ENCODE data around the gene RASA3. TPM values are rescaled to one million over a fixed set of nuclear protein-coding genes. Genes with fewer than 3 reads are reported as not detected.
A peak's percentile ranks its signal among the peaks of the same experiment; 100 is the strongest.
"Not testable (repeated sequence)": the region's sequence is repeated elsewhere in the genome, so short reads cannot be mapped to it uniquely, and the experiment has no call there.

RASA3 gene
- total RNA-seq, 2 experiments from 2014 or later = 36.9 to 39.3 TPM

GRCh38 chr13:114164681-114165429 lies 32.4 kb upstream of the RASA3 start:
- H3K4me1 Mint-ChIP-seq (ENCODE audit: low read depth) = peaks cover 32% of the 10 kb centered on the region
- H3K4me3 Mint-ChIP-seq = no peak overlapping the region
- peaks cover 20% of the 10 kb centered on the region for H3K27me3 Mint-ChIP-seq (ENCODE audit: low read depth)
- ATAC-seq = no peak
- DNase-seq = no peak
- H3K9me3 Mint-ChIP-seq (ENCODE audit: insufficient read depth) = no peaks in the 10 kb centered on the region
- H3K27ac Mint-ChIP-seq = no peak overlapping the region
- CTCF ChIA-PET = interaction anchor here (1.5 kb wide), 1 partner anchor 61 kb away, joined by 3 read pairs; no protein-coding TSS in a partner anchor
- POLR2A ChIA-PET = no interaction called here
- H3K36me3 Mint-ChIP-seq (ENCODE audit: low read depth) = no peaks in the 10 kb centered on the region

- Mint-ChIP-seq H3K9me3 (ENCODE audit: insufficient read depth) (no peaks in the 10 kb centered on the region), H3K36me3 (ENCODE audit: low read depth) (no peaks in the 10 kb centered on the region), H3K27ac (no peak overlapping the region), H3K27me3 (ENCODE audit: low read depth) (peaks cover 24% of the 10 kb centered on the region), H3K4me3 (no peak overlapping the region), H3K4me1 (ENCODE audit: low read depth) (peaks cover 37% of the 10 kb centered on the region)
- DNase-seq = no peak
- CTCF ChIA-PET = no interaction called here
- ATAC-seq = no peak
- POLR2A ChIA-PET = no interaction called here
Observed at GRCh38 chr13:114164053-114164452, 31.6 kb upstream of the RASA3 start.

GRCh38 chr13:114162533-114162922 lies 30.1 kb upstream of the RASA3 start:
- no peak for ATAC-seq
- H3K9me3 Mint-ChIP-seq (ENCODE audit: insufficient read depth) = no peaks in the 10 kb centered on the region
- peaks cover 44% of the 10 kb centered on the region for H3K4me1 Mint-ChIP-seq (ENCODE audit: low read depth)
- H3K36me3 Mint-ChIP-seq (ENCODE audit: low read depth) = no peaks in the 10 kb centered on the region
- H3K27ac Mint-ChIP-seq = peak overlapping the region; percentile 23
- ChIA-PET POLR2A (interaction anchor here (1.8 kb wide), 1 partner anchor 33 kb away, joined by 8 read pairs; no protein-coding TSS in a partner anchor), CTCF (interaction anchor here (0.8 to 1.3 kb wide), 3 partner anchors 11 to 20 kb away, joined by 3 to 4 read pairs (median 3); no protein-coding TSS in a partner anchor)
- H3K4me3 Mint-ChIP-seq = no peak overlapping the region
- DNase-seq = no peak
- H3K27me3 Mint-ChIP-seq (ENCODE audit: low read depth) = peaks cover 30% of the 10 kb centered on the region

GRCh38 chr13:114161644-114162532 lies 29.5 kb upstream of the RASA3 start:
- no peak for DNase-seq
- H3K4me3 Mint-ChIP-seq = peak overlapping the region; percentile 51
- peaks cover 45% of the 10 kb centered on the region for H3K4me1 Mint-ChIP-seq (ENCODE audit: low read depth)
- H3K9me3 Mint-ChIP-seq (ENCODE audit: insufficient read depth) = no peaks in the 10 kb centered on the region
- peak; percentile 75 for ATAC-seq
- POLR2A ChIA-PET = interaction anchor here (0.9 to 1.8 kb wide), 2 partner anchors 31 to 33 kb away, joined by 3 to 8 read pairs; no protein-coding TSS in a partner anchor
- H3K27me3 Mint-ChIP-seq (ENCODE audit: low read depth) = peaks cover 27% of the 10 kb centered on the region
- peak overlapping the region; percentile 73 for H3K27ac Mint-ChIP-seq
- no peaks in the 10 kb centered on the region for H3K36me3 Mint-ChIP-seq (ENCODE audit: low read depth)
- CTCF ChIA-PET = interaction anchor here (0.8 to 1.3 kb wide), 3 partner anchors 12 to 19 kb away, joined by 3 to 4 read pairs (median 3); no protein-coding TSS in a partner anchor

GRCh38 chr13:114161028-114161556 lies 28.7 kb upstream of the RASA3 start:
- ATAC-seq = no peak
- Mint-ChIP-seq H3K36me3 (ENCODE audit: low read depth) (no peaks in the 10 kb centered on the region), H3K4me1 (ENCODE audit: low read depth) (peaks cover 50% of the 10 kb centered on the region), H3K27ac (no peak overlapping the region), H3K4me3 (no peak overlapping the region), H3K27me3 (ENCODE audit: low read depth) (peaks cover 27% of the 10 kb centered on the region), H3K9me3 (ENCODE audit: insufficient read depth) (no peaks in the 10 kb centered on the region)
- ChIA-PET CTCF (no interaction called here), POLR2A (interaction anchor here (1.8 kb wide), 1 partner anchor 32 kb away, joined by 8 read pairs; no protein-coding TSS in a partner anchor)
- DNase-seq = no peak

GRCh38 chr13:114158869-114159666 lies 26.6 kb upstream of the RASA3 start:
- ATAC-seq; H3K36me3 Mint-ChIP-seq (ENCODE audit: low read depth); DNase-seq; H3K27ac Mint-ChIP-seq; H3K4me3 Mint-ChIP-seq; POLR2A ChIA-PET; H3K9me3 Mint-ChIP-seq (ENCODE audit: insufficient read depth): not testable (repeated sequence)
- Mint-ChIP-seq H3K27me3 (ENCODE audit: low read depth) (peaks cover 26% of the 10 kb centered on the region), H3K4me1 (ENCODE audit: low read depth) (peaks cover 54% of the 10 kb centered on the region)
- CTCF ChIA-PET = interaction anchor here (1.9 kb wide), 1 partner anchor 15 kb away, joined by 4 read pairs; no protein-coding TSS in a partner anchor

GRCh38 chr13:114157869-114158495 lies 25.6 kb upstream of the RASA3 start:
- no peaks in the 10 kb centered on the region for H3K36me3 Mint-ChIP-seq (ENCODE audit: low read depth)
- CTCF ChIA-PET = interaction anchor here (1.4 to 1.9 kb wide), 2 partner anchors 9 to 16 kb away, joined by 3 to 4 read pairs; no protein-coding TSS in a partner anchor
- no peak overlapping the region for H3K27ac Mint-ChIP-seq
- H3K4me3 Mint-ChIP-seq = no peak overlapping the region
- DNase-seq (no peak), ATAC-seq (no peak)
- no peaks in the 10 kb centered on the region for H3K9me3 Mint-ChIP-seq (ENCODE audit: insufficient read depth)
- peaks cover 64% of the 10 kb centered on the region for H3K4me1 Mint-ChIP-seq (ENCODE audit: low read depth)
- peaks cover 34% of the 10 kb centered on the region for H3K27me3 Mint-ChIP-seq (ENCODE audit: low read depth)
- POLR2A ChIA-PET = no interaction called here

- H3K9me3 Mint-ChIP-seq (ENCODE audit: insufficient read depth) = no peaks in the 10 kb centered on the region
- DNase-seq = no peak
- POLR2A ChIA-PET = no interaction called here
- ATAC-seq = peak; percentile 45
- no peaks in the 10 kb centered on the region for H3K36me3 Mint-ChIP-seq (ENCODE audit: low read depth)
- H3K4me1 Mint-ChIP-seq (ENCODE audit: low read depth) = peaks cover 62% of the 10 kb centered on the region
- H3K4me3 Mint-ChIP-seq = peak overlapping the region; percentile 33
- H3K27ac Mint-ChIP-seq = peak overlapping the region; percentile 80
- peaks cover 44% of the 10 kb centered on the region for H3K27me3 Mint-ChIP-seq (ENCODE audit: low read depth)
- CTCF ChIA-PET = no interaction called here
Observed at GRCh38 chr13:114155926-114156883, 23.8 kb upstream of the RASA3 start.

GRCh38 chr13:114155320-114155719 lies 22.9 kb upstream of the RASA3 start:
- Mint-ChIP-seq H3K27ac (no peak overlapping the region), H3K36me3 (ENCODE audit: low read depth) (no peaks in the 10 kb centered on the region), H3K4me1 (ENCODE audit: low read depth) (peaks cover 66% of the 10 kb centered on the region), H3K9me3 (ENCODE audit: insufficient read depth) (no peaks in the 10 kb centered on the region), H3K27me3 (ENCODE audit: low read depth) (peaks cover 43% of the 10 kb centered on the region), H3K4me3 (no peak overlapping the region)
- DNase-seq (no peak), ATAC-seq (no peak)
- POLR2A ChIA-PET = interaction anchor here (1.0 kb wide), 1 partner anchor 12 kb away, joined by 3 read pairs; no protein-coding TSS in a partner anchor
- CTCF ChIA-PET = no interaction called here

- Mint-ChIP-seq H3K4me1 (ENCODE audit: low read depth) (peaks cover 66% of the 10 kb centered on the region), H3K9me3 (ENCODE audit: insufficient read depth) (no peaks in the 10 kb centered on the region), H3K36me3 (ENCODE audit: low read depth) (no peaks in the 10 kb centered on the region), H3K27me3 (ENCODE audit: low read depth) (peaks cover 40% of the 10 kb centered on the region), H3K4me3 (peak overlapping the region; percentile 40), H3K27ac (peak overlapping the region; percentile 70)
- ChIA-PET POLR2A (interaction anchor here (1.0 kb wide), 1 partner anchor 12 kb away, joined by 3 read pairs; no protein-coding TSS in a partner anchor), CTCF (no interaction called here)
- DNase-seq (no peak), ATAC-seq (peak; percentile 69)
Observed at GRCh38 chr13:114154476-114154875, 22.1 kb upstream of the RASA3 start.

Measured in activated CD8-positive, alpha-beta T cell treated with anti-CD3 and anti-CD28 coated beads, Interleukin-2, amount 10 ng/mL, durations not matched to agents 7 days and 5 days (primary cell).